EH (cell line): ENCODE results near the gene NCCRP1.

ENCODE experiments used
- DNase-seq: peaks from one replicate; pipeline ENCODE4 v3.0.0-alpha.2; 2015; ENCODE audit warnings: low read depth

The NCCRP1 gene

DNA sequence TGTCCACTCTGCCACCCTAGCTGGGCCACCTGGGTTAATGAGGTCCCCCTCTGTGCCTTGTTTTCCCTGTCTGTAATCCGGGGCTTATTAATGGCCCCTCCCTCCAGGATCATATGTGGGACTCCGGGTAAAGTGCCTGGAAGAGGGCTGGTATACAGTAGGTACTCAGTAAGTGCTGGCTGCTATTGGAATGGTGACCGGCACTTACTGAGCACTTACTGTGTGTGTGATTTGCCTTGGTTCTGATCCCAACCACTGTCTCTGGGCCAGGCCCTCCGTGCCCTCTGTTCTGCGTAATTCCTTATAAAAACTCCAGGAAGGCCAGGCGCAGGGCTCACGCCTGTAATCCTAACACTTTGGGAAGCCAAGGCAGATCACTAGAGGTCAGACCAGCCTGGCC lies 30.9 kb upstream of the NCCRP1 start:
- DNase-seq, result no peak

DNA sequence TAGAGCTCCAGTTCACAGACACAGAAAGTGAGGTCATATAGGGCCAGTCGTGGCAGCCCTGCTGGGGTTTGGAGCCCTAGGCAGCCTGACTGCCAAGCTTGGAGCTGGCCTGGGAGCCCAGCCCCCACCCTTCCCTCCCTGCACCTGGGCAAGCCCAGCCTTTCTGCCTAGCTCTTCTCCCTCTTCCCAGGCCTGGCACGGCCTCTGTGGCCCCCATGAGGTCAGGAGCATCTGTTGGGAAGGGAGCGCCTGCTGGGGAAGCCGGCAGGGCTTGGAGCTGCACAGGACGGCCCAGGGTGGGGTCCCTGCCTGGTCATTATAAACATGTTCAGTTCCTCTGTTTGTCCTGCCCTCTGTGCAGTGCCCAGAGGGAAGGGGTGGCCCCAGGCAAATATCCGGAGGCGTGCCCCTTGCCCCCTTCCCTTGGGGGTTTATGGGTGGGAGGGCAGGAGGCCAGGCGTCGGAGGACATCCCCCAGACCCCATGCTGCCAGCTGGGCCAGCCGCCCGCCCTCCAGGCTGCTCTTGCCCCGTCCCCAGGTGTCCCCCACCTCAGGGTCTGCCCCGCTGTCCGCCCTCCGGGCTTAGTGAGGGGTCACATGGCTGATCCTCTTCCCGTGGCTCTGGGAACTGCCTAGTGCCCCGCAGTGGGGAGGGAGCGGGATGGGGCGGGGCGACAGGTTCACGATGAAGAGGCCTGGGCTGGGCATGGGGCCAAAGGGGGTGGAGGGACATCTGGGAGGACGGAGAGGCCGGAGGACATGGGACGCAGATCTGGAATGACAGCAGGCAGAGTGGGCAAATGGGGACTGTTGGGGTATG lies 30.0 kb upstream of the NCCRP1 start:
- no peak for DNase-seq

- no peak for DNase-seq
These were observed 29.1 kb upstream of the NCCRP1 start for GRCh38 chr19:39167461-39168257.

- DNase-seq, result no peak
These were observed 28.3 kb upstream of the NCCRP1 start for GRCh38 chr19:39168258-39169142.

GRCh38 chr19:39169143-39169810 lies 27.5 kb upstream of the NCCRP1 start:
- DNase-seq, result no peak

DNA sequence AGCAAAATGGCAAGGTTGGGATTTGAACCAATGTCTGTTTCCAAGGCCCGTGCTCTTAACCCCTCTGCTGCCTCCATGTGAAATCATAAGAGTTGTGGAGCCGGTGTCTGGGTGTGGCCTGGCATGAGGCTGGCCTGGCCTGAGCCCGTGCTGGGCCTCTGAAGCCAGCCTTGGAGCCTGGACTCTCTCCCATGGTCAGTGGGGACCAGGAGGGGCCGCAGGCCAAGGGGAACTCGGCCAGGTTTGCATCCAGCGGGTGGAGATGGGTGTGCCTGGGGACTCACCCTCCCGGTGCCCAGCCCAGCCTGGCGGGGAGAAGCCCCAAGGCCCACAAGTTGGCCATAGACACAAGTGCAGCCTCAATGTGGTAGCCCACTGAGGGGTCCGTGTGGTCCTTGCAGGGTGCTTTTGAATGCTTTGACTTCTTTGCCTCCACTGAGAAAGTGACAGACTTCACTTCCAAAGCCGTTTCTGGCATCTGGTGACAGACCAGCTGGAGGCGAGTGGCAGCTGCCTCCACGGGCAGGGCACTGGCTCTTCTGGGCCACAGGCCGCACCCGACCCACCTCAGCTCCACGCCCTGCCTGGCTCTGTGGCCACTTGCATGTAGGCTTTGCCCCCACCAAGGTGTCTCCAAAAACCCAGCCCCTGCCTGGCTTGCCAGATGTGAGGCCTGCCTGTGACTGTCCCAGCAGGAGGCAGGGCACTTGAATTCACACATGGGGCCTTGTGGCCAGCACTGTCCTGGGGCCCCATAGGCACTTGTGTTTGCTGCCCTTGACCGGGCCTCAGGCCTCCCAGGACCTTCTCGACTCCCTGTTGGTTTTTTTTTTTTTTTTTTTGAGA lies 26.2 kb upstream of the NCCRP1 start:
- no peak for DNase-seq

DNA sequence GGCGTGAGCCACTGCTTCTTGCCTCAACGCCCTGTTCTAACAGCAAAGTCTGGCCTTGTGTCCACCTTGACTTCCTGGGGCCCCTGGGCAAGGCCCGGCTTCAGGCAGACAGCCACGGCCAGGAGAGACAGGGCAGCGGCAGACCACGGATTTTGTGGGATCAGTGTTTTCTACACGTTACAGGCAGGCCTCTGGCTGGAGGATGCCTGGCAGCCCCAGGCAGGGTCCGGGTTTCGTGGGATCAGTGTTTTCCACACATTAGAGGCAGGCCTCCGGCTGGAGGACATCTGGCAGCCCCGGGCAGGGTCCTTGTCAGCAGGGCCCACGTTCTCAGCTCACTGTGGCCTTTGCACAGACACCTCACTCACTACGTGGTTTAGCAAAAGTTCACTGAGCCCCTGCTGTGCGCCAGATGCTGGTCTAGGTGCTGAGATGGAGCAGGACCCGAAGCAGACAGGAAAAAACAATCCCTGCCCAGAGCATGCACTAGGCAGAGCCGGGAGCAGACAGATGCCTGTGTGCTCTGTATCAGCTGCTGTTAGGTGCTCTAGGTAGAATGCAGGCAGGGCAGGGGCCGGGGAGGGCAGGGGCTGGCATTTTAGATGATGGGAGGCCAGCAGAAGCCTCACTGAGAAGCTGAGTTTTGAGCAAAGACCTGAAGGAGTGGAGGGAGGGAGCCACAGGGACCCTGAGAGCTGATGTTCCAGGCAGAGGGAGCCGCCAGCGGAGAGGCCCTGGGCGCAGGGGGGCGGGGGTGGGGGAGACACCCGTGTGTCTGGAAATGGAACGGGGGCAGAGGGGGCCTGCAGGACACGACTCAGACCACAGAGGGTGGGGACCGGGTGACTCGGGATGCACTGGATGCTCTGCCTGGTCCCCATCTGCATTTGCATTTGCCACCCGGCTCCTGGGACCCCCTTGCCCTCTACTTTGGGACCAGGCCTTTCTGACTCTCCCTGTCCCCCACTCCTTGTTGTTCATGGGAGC lies 25.0 kb upstream of the NCCRP1 start:
- DNase-seq, result no peak

DNA sequence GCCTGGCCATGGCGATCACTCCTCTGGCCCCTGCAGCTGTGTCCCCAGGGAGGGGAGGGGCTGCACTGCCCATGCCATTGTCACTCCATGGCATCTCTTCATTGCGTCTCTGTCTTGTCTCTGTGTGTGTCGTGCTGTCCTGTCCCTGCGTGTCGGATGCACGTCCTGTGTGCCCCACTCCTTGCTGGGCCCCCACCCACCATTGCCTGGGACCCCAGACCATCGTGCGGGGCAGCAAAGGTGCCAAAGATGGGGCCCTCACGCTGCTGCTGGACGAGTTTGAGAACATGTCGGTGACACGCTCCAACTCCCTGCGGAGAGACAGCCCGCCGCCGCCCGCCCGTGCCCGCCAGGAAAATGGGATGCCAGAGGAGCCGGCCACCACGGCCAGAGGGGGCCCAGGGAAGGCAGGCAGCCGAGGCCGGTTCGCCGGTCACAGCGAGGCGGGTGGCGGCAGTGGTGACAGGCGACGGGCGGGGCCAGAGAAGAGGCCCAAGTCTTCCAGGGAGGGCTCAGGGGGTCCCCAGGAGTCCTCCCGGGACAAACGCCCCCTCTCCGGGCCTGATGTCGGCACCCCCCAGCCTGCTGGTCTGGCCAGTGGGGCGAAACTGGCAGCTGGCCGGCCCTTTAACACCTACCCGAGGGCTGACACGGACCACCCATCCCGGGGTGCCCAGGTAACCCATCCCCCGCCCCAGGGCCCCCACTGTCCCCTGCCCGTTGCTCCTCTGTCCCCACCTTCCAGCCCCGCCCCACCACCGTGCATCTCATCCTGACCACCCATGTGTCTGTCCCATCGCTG lies 23.9 kb upstream of the NCCRP1 start:
- DNase-seq, result no peak

DNA sequence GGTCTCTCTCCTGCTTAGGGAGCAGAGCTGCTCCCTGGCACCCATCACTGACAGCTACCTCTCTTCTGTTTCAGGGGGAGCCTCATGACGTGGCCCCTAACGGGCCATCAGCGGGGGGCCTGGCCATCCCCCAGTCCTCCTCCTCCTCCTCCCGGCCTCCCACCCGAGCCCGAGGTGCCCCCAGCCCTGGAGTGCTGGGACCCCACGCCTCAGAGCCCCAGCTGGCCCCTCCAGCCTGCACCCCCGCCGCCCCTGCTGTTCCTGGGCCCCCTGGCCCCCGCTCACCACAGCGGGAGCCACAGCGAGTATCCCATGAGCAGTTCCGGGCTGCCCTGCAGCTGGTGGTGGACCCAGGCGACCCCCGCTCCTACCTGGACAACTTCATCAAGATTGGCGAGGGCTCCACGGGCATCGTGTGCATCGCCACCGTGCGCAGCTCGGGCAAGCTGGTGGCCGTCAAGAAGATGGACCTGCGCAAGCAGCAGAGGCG lies 23.2 kb upstream of the NCCRP1 start:
- no peak for DNase-seq

DNA sequence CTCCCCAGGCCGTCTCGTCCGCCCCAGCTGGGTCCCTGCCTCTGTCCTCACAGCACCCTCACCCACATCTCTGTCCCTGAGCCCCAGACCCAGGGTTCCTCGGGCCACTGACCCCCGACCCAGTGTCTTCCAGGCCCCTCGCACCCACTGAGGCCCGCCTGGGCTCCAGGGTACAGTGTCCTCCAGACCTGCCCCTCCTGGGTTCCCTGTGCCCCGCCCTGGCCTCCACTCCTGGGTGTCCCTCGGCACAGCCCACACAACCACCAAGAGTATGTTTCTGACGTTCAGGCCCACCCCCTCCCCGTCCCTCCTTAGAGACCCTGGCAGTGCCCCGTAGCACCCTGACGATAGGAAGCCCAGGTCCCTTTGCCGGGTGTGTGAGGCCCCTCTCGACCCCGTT lies 22.6 kb upstream of the NCCRP1 start:
- no peak for DNase-seq

GRCh38 chr19:39174558-39175544 lies 21.9 kb upstream of the NCCRP1 start:
- DNase-seq, result no peak

GRCh38 chr19:39175564-39175963 lies 21.2 kb upstream of the NCCRP1 start:
- DNase-seq, result no peak

DNA sequence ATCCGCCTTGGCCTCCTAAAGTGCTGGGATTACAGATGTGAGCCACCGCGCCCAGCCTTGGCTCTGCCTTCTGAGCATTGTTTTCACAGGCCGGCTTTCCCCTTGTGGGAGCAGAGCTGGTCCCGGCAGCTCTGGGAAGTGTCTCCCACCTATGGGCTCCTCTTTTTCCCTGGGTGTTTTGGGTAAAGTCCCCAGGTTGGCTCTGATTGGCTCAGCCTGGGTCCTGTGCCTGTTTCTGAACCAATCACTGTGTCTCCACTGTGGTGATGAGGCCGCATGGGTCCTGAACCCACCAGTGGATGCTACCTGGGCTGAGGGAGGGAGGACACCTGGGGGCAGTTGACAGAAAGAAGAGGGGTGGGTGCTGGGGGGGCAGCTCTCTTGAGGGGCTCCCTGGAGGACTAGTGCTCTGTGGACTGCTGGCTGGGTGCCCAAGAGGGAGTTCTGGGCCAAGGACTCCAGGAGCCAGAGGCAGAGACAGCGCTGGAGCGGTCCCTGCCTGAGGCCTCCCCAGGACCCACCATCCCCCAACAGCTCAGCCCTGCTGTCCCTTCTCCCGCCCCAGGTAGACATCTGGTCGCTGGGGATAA lies 19.6 kb upstream of the NCCRP1 start:
- DNase-seq, result no peak

GRCh38 chr19:39177736-39178135 lies 19.0 kb upstream of the NCCRP1 start:
- DNase-seq, result no peak

DNA sequence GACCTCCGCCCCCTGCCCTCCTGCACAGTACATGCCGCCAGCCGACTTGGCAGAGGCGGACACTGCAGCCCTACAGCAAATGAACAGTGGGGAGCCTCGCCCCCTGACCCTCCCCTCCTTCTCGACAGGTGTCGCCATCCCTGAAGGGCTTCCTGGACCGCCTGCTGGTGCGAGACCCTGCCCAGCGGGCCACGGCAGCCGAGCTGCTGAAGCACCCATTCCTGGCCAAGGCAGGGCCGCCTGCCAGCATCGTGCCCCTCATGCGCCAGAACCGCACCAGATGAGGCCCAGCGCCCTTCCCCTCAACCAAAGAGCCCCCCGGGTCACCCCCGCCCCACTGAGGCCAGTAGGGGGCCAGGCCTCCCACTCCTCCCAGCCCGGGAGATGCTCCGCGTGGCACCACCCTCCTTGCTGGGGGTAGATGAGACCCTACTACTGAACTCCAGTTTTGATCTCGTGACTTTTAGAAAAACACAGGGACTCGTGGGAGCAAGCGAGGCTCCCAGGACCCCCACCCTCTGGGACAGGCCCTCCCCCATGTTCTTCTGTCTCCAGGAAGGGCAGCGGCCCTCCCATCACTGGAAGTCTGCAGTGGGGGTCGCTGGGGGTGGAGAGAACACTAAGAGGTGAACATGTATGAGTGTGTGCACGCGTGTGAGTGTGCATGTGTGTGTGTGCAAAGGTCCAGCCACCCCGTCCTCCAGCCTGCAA lies 18.3 kb upstream of the NCCRP1 start:
- DNase-seq, result no peak

GRCh38 chr19:39179754-39180153 lies 17.0 kb upstream of the NCCRP1 start:
- no peak for DNase-seq
